ENCODE data around the gene GUCY1A2. TPM values are rescaled to one million over a fixed set of nuclear protein-coding genes. Genes with fewer than 3 reads are reported as not detected.

GUCY1A2 gene
- total RNA-seq, 1 experiment from 2014 or later, result 5.4 TPM

DNA sequence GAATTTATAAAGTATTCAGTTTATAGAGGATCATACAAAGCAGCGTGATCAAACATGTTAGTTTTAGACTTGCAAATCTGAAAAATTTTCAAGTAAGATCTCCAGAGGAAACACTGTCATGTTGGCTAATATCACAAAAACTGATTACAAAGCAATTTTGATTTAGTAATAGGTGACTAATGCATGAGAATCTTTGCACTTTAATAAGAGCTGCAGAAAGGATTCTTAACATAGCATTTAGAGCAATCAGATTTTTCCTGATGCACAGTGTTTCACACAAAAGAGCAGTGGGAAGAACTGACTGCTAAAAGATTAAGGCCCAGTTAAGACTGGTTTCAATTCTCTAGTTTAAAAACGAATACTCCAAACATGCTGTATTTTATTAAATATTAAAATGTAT lies 321.2 kb downstream of the GUCY1A2 start:
- Histone ChIP-seq H3K4me1 (ENCODE audit: insufficient read depth, low read length, poor library complexity, severe bottlenecking) (no peaks in the 10 kb centered on the region), H3K9me3 (ENCODE audit: low read depth, low read length, poor library complexity, severe bottlenecking) (no peaks in the 10 kb centered on the region), H3K4me3 (ENCODE audit: low read depth, low read length, poor library complexity, severe bottlenecking) (no peak overlapping the region), H3K27ac (ENCODE audit: low read depth, low read length, poor library complexity, severe bottlenecking) (no peak overlapping the region), H3K36me3 (ENCODE audit: insufficient read depth, low read length, poor library complexity, severe bottlenecking) (no peaks in the 10 kb centered on the region), H3K27me3 (replicated peaks; ENCODE audit: insufficient read depth, low read depth, low read length, poor library complexity) (no peaks in the 10 kb centered on the region)
- intact Hi-C loops (cut with micrococcal nuclease; ENCODE audit: unreplicated experiment), result loop anchor here (10.0 kb wide), 1 partner anchor 382 kb away; no protein-coding TSS in a partner anchor
- ChIA-PET CTCF (no interaction called here), POLR2A (ENCODE audit: low non-redundant PET) (no interaction called here)
- DNase-seq (ENCODE audit: low spot score), result no peak
- BruUV-seq (replicated peaks), result no TSS peak
- TF ChIP-seq, protein P1, sequence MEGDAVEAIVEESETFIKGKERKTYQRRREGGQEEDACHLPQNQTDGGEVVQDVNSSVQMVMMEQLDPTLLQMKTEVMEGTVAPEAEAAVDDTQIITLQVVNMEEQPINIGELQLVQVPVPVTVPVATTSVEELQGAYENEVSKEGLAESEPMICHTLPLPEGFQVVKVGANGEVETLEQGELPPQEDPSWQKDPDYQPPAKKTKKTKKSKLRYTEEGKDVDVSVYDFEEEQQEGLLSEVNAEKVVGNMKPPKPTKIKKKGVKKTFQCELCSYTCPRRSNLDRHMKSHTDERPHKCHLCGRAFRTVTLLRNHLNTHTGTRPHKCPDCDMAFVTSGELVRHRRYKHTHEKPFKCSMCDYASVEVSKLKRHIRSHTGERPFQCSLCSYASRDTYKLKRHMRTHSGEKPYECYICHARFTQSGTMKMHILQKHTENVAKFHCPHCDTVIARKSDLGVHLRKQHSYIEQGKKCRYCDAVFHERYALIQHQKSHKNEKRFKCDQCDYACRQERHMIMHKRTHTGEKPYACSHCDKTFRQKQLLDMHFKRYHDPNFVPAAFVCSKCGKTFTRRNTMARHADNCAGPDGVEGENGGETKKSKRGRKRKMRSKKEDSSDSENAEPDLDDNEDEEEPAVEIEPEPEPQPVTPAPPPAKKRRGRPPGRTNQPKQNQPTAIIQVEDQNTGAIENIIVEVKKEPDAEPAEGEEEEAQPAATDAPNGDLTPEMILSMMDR (conservative IDR thresholded peaks at IDR 0.05; ENCODE audit: low read depth, low read length), result no peak
- no peak for TF ChIP-seq EZH2 (IDR thresholded peaks at IDR 0.05; ENCODE audit: borderline replicate concordance, low read depth, low read length, poor library complexity, severe bottlenecking)

DNA sequence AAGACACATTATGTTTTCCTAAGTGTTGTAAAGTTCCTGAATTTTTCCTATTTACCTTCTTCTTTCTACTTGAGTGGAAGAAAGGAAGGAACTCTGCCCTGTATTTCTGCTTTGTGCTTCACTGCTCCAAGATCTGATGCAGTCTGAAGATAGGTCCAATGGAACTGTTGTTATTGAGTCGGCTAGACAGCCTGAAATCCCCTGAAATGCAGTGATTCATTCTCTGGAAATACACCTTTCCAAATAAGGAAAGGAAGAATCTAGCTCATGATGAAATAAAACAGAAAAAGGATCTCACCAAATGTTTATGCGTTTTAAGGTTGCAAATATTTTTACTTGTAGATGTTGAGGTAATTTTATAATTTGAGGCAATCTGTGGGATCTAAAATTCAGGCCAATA lies 322.8 kb downstream of the GUCY1A2 start:
- intact Hi-C loops (cut with micrococcal nuclease; ENCODE audit: unreplicated experiment), result loop anchor here (10.0 kb wide), 1 partner anchor 381 kb away; no protein-coding TSS in a partner anchor
- no peak for DNase-seq (ENCODE audit: low spot score)

DNA sequence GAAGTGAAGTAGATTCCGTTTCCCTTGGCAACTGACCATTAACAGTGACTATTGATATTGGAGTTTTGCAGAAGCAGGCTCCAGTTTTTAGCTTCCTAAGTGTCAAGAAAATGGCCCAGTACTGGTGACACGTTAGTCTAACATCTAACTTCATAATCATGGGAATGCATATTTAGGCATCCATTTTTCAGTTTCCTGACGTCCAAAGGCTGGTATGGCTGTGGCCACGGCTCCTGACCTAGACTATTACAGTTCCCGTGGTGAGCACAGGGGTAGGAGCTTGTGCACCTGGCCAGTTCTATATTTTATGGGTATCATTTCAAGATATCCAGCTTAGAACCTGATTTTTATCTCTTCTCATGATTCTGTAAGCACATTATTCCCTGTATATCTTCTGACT lies 323.8 kb downstream of the GUCY1A2 start:
- TF ChIP-seq, protein P1 (conservative IDR thresholded peaks at IDR 0.05; ENCODE audit: low read depth, low read length), result no peak
- TF ChIP-seq EZH2 (IDR thresholded peaks at IDR 0.05; ENCODE audit: borderline replicate concordance, low read depth, low read length, poor library complexity, severe bottlenecking), result no peak
- Histone ChIP-seq H3K27me3 (replicated peaks; ENCODE audit: insufficient read depth, low read depth, low read length, poor library complexity) (no peaks in the 10 kb centered on the region), H3K4me3 (ENCODE audit: low read depth, low read length, poor library complexity, severe bottlenecking) (no peak overlapping the region), H3K27ac (ENCODE audit: low read depth, low read length, poor library complexity, severe bottlenecking) (no peak overlapping the region), H3K4me1 (ENCODE audit: insufficient read depth, low read length, poor library complexity, severe bottlenecking) (no peaks in the 10 kb centered on the region), H3K9me3 (ENCODE audit: low read depth, low read length, poor library complexity, severe bottlenecking) (no peaks in the 10 kb centered on the region), H3K36me3 (ENCODE audit: insufficient read depth, low read length, poor library complexity, severe bottlenecking) (no peaks in the 10 kb centered on the region)
- BruUV-seq (replicated peaks), result no TSS peak
- no peak for DNase-seq (ENCODE audit: low spot score)
- intact Hi-C loops (cut with micrococcal nuclease; ENCODE audit: unreplicated experiment), result loop anchor here (10.0 kb wide), 1 partner anchor 380 kb away; no protein-coding TSS in a partner anchor
- ChIA-PET POLR2A (ENCODE audit: low non-redundant PET) (no interaction called here), CTCF (no interaction called here)

More for the DNA sequence above, 322.8 kb downstream of the GUCY1A2 start:
- no peak overlapping the region for H3K27ac ChIP-seq (ENCODE audit: low read depth, low read length, poor library complexity, severe bottlenecking)
- no peaks in the 10 kb centered on the region for H3K27me3 ChIP-seq (replicated peaks; ENCODE audit: insufficient read depth, low read depth, low read length, poor library complexity)
- H3K4me1 ChIP-seq (ENCODE audit: insufficient read depth, low read length, poor library complexity, severe bottlenecking), result no peaks in the 10 kb centered on the region
- no TSS peak for BruUV-seq (replicated peaks)
- no peaks in the 10 kb centered on the region for H3K9me3 ChIP-seq (ENCODE audit: low read depth, low read length, poor library complexity, severe bottlenecking)
- ChIA-PET POLR2A (ENCODE audit: low non-redundant PET) (no interaction called here), CTCF (no interaction called here)
- H3K4me3 ChIP-seq (ENCODE audit: low read depth, low read length, poor library complexity, severe bottlenecking), result no peak overlapping the region
- H3K36me3 ChIP-seq (ENCODE audit: insufficient read depth, low read length, poor library complexity, severe bottlenecking), result no peaks in the 10 kb centered on the region
- TF ChIP-seq EZH2 (IDR thresholded peaks at IDR 0.05; ENCODE audit: borderline replicate concordance, low read depth, low read length, poor library complexity, severe bottlenecking), result no peak
- TF ChIP-seq, protein P1 (conservative IDR thresholded peaks at IDR 0.05; ENCODE audit: low read depth, low read length), result no peak
